GM19193 (cell line): ENCODE data around the gene MACROD2.

Experiments used
- POLR2A ChIP-seq: IDR thresholded peaks from 4 replicates; pipeline ENCODE4 v1.6.1; 2011; ENCODE audit not compliant: insufficient read depth, insufficient read length; ENCODE audit errors: extremely low read depth

The MACROD2 gene

DNA sequence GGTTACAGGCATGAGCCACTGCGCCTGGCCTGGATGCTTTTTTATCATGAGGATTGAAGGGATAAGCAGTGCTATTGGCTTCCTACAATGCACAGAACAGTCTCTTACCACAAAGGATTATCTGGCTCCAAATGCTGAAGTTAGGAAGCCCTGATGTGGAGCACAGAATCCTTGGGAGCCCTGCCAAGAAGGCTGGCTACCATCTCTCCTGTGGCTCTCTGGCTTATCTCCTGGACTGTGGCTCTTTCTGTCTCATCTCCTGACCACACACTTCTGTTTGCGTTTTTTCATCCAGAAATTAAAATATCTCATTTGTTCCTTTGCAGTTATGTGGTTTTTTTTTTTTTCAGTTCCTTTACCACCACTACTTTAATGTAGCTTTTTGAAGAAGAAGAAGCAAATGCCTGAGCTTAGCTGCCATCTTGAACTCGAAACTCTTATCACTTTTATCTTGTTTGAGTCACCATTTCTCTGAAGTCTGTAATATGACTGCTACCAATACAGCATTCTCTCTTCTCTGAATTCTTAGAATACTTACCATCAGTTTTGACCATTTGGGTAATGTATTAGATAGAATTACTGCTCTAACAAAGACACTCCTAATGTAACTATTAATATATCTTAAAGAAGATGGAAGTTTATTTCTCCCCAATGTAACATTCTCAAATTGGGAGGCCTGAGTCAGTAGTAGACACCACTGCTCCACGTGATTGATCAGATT, 1533.2 kb downstream of the MACROD2 start:
- no peak for TF ChIP-seq POLR2A

DNA sequence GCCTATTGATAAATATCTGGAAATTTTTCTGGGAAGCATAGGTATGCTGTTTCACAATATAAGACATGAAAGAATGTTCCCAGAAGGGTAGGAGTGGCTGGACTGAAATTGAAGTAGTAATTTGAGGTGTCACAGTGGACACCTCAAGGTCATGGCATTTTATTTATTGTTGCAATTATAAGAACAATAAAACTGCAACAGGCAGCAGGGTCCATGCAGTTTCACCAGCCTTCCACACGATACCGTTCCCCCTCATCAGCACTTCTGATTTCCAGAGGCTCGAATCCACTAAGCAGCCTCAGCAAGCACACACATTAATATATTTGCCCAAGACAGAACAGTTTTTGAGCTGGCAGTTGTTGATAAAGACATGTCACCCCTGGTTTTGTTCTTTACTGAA, 1540.5 kb downstream of the MACROD2 start:
- TF ChIP-seq POLR2A = no peak

DNA sequence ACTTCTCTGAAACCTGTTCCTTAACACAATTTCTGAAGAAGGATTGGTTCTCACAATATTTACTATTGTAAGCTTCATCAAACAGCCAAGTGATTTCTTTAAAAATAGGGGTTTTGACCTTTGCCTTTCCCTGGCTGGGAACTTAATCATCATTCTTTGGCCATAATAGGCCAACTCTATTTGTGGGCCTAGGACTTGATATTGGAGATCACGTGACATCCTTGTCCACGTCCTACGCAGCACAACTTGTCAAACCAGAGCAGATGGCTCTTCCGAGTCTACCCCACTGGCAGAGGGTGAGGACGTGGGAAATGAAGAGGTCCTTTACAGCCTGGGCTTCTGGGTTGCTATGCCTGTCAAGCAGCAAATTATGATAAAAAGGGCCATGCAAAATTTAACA, 1547.3 kb downstream of the MACROD2 start:
- no peak for TF ChIP-seq POLR2A

DNA sequence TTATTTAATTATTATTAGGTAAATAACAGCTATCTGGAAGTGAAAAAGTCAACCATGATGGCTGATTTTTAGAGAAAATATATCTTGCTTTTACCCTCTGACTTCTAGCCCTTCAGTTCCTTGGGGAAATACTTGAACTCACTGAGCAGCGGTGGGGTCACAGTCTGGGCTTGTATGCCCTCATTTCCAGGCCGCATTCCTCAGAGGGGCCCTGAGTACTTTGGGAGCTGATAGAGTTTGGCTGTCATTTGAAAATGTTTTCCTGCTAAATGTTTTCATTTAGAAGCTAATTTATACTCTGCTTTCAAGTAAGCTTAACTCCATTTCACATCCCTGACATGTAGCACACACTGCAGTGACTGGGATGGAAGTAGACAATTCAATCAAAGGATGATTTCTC, 1549.4 kb downstream of the MACROD2 start:
- no peak for TF ChIP-seq POLR2A

DNA sequence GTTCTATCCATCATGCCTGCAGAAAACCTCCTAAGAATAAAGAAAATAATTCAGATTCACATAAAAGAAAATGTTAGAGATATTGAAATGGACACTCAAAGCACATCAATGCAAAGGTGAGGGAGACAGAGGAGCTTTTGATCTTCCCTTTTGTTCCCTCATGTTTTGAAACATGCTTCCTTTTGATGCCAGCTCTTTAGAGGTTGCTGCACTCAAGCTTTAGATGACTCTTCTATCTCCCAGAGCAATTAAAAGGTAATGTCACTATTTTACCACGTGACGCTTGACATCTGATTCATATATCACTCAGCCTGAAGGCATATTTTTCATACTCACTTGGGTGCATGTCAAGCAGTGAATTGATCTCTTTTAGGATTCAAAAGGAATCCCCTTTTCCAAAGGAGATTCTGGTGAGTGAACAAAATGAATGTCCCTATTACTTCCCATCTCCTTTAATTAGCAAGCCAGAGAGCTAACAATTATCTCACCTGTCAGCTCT, 1551.3 kb downstream of the MACROD2 start:
- TF ChIP-seq POLR2A = no peak

DNA sequence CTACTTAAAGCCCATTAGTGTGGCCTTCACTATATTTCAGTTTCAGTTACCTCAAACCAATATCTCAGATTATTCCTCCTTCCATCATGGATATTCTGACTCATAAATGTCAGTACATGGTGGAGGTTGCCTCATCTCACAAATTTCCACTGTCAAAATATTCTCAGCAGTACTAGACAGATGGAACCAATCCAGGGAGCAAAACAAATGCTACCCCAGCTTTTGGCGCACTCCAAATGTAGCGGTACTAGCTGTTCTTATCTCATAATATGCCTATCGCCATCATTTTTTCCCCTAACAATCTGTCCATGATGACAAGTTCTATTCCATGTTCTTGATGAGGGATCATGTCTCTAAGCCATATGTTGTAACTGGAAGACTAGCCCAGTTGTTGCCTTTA, 1551.8 kb downstream of the MACROD2 start:
- TF ChIP-seq POLR2A = no peak

DNA sequence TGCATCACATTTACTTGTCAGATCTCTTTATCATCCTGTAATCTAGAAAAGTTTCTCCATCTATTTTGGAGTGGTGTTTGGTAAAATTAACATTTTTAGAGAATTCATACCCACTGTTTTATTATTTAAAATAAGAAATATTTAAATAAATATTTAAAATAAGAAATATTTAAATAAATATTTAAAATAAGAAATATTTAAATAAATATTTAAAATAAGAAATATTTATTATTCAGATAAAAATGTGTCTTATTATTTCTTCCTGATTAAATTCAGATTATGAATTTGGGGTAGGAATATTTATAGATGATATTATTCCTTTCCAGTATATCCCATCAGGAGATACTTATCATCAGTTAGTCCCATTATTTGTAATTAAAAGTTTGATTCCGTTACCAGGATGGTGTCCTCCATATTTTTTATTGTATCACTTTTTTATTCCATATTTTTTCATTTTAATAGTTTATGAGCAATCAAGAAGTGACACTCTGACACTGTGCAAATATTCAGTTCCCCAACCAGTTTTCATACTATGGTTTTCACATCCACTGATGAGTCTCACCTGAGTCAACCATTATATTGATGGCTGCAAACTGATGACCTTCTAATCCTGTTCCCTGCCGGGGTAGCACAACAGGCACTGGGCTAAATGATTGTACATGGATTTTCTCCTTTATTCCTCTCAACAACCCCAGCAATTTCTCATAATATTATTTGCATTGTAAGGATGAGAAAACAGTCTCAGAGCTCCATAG, 1555.0 kb downstream of the MACROD2 start:
- no peak for TF ChIP-seq POLR2A

DNA sequence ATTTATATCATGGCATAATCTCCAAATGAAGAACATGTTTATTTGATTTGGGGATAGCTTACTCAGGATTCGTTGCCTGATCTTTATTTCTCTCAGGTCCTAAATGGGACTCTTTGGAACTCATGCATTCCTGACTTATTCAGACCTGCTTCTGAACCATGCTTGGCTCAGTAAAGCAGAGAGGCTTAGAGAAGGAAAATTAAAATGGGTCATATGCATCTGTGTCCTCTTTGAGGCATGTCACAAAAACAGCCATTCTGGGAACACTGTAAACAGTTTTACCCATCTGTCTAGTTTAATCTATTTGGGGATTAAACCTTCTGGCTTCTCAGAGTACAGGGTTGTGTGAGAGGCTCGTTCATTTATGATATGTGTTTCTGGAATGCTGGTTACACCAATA, 1560.6 kb downstream of the MACROD2 start:
- TF ChIP-seq POLR2A = no peak

DNA sequence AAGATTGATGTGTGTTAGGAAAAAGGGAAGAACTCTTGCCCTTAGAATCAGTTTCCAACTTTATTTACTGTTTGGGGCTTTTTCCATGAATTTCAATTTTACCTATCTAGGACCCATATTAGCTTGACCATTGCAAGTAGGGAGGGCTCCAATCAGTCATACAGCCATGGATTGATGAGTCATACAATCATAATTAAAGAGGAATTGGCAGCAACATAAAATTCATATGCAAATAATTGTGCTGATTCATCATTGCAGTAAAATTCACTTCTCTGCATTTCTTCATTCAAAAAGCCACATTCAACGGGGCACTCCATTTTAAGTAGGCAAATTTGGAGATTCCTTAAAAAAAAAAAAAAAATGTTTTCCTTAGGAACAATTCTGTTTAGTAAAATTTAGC, 1561.6 kb downstream of the MACROD2 start:
- no peak for TF ChIP-seq POLR2A

DNA sequence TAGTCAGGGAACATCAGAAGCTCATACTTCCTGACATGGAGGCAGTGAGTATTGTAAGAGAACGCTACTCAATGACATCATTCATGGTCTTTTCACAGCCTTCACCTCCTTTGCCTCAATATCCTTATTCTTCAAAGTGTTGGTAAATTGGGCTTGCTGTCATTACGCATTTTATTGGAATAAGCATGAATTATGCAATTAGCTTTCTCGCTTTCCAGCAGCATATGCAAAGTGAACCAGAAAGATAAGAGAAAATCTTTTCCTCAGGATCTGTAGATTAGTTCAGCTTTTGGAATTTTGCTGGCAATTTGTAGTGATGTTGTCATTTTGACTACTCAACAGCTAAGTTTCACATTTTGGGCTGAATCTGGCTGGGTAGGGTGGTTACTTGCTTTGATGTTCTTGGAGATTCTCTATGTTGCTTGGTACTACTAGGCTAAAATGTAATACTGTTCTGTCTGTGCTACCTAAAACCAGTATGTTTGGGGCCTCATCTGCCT, 1565.8 kb downstream of the MACROD2 start:
- TF ChIP-seq POLR2A = no peak

DNA sequence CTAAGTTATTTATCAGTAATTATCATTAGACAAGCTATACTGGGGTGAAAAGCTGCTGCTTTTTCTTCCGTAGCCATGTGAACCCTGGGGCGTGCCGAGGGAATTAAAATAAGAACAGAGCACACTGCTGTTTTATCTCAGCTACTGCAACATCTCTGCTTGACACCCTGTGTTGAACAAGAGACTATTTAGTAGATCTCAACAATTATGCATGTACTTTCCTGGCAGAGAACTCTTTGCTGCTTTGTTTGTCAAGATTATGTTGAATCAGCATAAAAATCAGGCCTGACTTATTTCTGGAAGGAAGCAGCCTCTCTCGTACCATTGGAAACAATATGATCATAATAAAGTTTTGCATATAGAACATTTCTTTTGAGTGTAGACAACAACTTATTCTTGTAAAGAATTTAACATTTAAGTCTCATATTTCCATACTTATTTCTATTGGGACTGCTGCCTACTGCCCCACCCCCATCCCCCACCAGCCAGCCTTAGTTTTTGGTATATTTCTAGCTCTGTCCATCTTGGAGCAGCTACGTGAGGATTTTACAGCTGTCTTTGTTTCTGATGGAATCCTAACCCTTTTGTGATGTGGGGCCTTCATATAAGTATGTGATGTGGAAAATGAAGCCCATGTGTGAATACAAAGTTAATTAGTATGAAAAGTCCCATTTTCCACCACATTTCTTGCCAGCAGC, 1566.5 kb downstream of the MACROD2 start:
- no peak for TF ChIP-seq POLR2A

DNA sequence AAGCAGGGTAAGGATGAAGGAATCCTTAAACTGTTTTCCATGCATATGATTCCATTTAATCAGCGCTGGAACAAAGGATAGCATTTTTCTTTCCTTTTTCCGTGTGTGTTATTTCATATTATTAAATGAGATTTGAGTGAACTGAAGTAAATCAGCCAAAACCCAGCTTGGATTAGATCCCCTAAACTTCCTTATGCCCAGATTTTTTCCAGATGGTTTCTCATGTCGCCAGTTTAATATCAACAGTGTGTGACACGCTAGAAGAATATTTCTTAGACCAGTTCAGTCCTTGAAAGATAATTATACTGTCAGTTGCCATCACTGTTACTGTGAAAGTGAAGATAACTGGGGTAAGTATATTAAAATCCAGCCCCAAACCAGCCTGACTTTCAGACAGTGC, 1568.5 kb downstream of the MACROD2 start:
- no peak for TF ChIP-seq POLR2A

DNA sequence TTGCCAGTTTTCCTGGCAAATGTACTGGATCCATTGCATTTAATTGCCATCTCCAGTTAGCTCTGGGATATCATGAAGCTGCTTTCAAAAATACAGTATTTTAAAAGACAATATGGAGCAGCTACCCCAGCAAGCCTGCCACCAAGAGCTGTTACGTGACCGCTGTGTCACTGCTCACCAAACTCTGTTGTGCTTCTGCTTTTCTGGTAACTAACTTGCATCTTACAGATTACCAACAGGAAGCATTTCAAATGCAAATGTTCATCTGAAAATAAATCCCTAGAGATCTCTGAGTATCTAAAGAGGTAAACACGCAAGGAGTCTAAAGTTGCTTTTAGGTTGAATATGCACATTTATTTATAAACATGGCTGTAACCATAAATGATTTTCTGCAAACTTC, 1569.7 kb downstream of the MACROD2 start:
- TF ChIP-seq POLR2A = no peak

DNA sequence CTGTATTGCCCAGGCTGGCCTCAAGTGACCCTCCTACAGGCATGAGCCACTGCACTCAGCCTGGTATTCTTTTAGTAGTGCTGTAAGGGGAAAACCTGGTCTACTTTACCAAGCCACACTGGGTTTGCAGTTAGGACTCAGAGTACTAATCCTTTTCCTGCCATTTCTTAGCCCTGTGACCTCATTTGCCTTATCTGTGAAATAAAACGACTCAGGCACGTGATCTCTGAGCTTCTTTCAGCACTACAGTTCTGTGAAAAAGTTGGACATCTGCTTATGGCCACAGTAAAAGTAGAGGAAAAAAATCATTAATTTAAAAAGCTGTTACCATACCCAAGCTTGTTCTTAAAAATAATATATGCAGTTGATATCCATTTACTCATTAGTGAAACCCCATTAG, 1570.5 kb downstream of the MACROD2 start:
- TF ChIP-seq POLR2A = no peak

DNA sequence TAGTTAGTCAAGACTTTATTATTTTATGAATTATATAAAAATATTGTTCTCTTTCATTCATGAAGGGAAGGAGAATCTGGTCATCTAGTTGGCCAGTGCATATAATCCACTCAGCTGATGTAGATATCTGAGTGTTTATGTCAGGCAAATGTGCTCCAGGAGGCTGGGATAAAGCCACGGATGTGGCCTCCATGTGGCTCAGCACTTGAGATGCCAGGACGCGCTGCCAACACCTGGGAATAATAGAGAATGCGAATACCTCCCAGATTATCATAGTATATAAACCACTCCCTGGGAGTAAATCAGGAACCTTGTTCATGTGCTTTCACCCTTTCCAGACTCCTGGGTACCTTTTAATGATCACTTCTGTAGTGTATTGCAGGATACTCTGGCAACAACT, 1571.9 kb downstream of the MACROD2 start:
- no peak for TF ChIP-seq POLR2A

DNA sequence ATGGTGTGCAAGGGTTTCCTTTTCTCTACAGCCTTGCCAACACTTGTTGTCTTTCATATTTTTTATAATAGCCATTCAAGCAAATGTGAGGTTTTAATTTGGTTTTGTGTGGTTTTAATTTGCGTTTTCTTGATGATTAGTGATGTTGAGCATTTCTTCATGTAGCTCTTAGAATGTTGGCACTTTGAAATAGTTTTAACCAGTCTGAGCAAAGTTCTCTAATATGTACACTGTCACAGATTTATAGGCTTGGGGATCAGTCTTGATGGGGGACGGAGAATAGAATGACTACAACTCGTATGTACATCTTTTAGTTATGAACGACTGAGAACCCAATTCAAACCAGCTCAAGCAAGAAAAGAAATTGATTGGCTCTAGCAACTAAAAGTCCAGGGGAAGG, 1574.8 kb downstream of the MACROD2 start:
- TF ChIP-seq POLR2A = no peak

DNA sequence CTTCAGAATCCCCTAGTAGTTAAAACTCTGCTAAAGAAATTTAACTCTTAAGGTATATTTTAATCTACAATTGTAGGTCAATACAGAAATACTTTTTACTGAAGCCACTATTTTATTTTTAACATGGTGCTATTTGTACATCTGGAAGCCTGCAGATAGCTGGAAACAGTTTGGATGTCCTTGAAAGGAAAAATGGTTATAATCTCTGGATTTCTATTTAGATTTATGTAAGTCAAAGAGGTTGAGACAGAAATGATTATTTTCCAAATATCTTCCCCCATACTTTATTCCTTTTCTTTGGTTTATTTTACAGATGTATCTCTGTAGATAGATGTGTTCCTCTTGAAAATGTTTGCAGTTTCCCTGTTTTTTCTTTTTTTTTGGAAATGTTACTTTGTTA, 1575.7 kb downstream of the MACROD2 start:
- no peak for TF ChIP-seq POLR2A
